ENCODE measurements around the gene ZBTB24.
"Not testable (repeated sequence)": the region's sequence is repeated elsewhere in the genome, so short reads cannot be mapped to it uniquely, and the experiment has no call there.

ZBTB24 gene

DNA sequence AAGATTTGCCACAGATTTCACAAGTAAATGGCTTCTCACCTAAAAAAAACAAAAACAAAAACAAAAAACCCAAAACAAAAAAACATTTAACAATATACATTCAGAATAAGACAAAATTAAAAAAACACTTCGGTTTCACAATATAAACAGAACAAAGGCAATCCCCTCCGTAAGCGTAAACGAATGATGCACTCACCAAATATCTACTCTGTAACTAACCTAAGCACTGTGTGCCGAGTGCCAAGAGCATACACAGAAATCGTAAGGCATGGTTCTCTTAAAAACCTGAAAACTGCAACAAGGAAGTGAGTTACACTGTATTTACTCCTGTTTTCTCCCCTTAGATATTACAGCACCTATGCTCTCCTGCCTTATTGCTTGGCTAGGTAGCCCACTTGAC, 15.3 kb downstream of the ZBTB24 start:
- no peak for DNase-seq

DNA sequence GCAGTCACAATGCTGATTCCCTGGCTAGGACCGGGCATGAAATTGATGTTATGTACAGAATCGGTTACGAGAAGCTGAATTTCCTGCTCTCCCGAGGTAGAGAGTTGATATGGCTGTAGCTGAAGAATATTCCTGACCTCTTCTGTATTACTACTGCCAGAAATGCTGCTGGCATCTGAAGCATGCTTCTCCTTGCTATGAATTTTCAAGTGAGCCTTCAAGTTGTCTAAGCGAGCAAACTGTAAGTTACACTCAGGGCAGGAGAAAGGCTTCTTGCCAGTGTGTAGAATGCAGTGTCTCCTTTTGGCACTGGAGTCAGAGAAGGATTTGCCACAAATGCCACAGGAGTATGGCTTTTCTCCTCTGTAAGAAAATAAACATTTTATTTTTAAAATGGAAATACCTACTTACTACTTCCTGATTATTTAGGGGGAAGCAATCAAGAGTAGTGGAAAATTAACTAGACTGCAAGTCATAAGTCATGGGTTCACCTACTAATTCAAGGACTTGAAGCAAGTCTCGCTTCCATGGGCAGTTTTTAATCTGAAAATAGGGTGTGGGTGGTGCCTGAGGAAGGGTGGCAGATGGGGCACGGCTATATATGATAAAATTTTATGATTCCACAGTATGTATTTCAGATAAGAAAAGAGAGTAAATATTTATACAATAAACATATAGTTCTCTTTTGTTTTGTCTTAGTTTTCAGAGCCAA, 16.7 kb downstream of the ZBTB24 start:
- no peak for DNase-seq

DNA sequence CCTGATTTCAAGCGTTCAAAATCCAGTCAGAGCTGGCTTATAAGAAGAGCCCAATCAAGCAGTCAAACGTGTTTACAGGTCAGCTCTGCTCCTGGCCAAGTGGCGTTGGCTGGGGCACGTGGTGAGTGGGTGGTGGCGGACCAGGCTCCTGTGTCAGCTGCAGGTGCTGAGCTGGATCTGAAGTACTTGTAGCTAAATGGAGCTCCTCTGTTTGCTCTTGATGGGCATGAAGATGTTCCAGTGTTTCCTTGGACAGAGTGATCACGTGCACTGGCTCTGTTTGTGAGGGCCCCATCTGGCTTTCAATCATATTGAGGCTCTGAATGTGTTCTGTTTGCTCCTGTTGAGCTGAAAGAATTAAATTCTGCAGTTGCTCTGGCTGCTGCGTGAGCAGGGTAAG, 17.2 kb downstream of the ZBTB24 start:
- no peak for DNase-seq

DNA sequence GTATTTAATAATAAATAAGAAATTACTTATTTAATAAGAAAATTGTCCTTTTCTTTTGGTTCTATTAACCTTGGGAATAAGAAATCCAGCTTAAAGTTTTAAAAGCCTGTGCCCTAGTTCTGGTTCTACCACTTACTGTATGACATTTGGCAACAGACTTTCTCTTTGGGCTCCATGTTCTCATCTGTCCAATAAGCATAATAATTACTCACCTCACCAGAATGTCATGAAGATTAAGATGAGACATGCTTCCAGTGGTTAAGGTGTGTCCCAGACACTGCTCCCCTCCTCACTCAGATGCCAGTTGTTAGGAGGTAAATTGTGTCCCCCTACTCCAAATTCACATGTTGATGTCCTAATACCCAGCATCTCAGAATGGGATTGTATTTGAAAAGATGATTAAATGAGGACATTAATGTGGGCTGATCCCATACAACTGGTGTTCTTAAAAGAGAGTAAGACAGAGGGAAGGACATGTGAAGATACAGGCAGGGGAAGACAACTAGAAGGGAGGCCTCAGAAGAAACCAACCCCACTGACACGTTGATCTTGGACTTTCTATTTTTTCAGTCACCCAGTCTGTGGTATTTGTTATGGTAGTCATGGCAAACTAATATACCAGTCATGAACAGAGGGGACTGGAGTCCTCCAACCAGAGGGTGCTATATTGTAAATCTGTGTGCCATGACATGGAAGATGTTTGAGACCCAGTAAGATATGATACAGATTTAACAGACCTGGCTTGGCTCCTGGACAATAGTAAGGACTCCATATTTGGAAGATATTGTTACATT, 21.1 kb downstream of the ZBTB24 start:
- DNase-seq: peak; percentile 23

DNA sequence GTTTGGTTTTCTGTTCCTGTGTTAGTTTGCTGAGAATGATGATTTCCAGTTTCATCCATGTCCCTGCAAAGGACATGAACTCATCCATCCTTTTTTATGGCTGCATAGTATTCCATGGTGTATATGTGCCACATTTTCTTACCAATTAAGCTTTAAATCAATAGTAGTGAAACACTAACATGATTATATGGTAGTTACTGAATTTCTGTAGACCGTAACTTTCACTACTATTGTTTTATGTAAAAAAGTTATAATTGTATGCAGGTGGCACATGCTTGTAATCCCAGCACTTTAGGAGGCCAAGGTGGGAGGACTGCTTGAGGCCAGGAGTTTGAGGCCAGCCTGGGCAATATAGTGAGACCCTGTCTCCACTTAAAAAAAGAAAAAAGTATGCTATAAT, 21.8 kb downstream of the ZBTB24 start:
- DNase-seq: not testable (repeated sequence)

DNA sequence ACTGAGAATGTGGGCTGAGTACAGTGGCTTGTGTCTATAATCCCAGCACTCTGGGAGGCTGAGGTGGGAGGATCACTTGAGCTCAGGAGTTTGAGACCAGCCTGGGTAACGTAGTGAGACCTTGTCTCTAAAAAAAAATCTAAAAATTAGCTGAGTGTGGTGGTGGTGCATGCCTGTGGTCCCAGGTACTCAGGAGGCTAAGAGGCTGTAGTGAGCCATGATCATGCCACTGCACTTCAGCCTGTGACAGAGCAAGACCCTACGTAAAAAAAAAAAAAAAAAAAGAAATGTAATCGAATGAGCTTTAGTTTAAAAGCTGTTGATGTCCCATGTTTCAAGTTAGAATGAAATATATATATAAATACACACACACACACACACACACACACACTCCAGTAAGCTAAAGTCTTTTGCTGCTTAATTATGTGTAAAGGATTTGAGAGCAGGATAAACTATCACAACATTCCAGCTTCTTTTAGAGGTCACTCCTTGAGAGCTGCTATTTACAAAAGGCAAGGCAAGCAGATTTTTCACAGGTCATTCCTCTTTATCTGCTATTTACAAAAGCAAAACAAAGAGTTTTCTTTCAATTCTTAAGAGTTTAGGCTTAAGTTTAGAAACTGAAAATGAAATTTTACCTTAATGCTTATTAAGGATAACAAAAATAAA, 22.7 kb downstream of the ZBTB24 start:
- DNase-seq: no peak

DNA sequence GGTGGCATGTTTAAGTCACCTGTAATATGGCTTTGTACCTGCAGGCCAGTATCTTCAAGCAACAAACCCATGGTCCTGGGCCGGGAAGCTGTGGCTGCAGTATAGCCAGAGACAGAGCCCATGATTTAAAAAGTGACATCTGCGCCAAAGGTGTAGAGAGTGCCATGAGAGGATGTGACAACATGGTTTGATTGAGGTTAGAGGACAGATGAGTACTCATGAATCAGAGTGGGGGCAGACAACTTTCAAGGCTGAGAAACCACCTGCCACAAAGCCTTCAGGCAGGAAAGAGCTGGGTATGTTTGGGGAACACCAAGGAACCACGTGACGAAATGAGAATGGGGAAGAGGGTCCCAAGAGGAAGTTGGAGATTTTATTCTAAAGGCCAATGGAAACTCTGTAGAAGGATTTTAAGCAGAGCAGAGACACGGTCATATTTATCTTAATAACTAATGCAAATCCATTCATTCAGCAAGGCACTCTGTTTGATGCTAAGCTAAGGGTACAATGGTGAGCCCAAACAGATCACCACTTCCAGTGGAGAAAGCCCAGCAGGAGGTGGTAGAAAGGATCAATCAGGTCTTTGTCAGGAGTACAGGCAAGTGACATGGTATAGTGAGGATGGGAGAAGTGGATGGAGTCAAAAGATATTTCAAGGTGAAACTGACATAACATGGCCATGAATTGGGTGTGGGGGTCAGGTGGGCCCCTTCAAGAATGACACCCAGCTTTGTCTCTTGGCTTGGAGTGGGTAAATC, 24.1 kb downstream of the ZBTB24 start:
- DNase-seq: peak; percentile 62

DNA sequence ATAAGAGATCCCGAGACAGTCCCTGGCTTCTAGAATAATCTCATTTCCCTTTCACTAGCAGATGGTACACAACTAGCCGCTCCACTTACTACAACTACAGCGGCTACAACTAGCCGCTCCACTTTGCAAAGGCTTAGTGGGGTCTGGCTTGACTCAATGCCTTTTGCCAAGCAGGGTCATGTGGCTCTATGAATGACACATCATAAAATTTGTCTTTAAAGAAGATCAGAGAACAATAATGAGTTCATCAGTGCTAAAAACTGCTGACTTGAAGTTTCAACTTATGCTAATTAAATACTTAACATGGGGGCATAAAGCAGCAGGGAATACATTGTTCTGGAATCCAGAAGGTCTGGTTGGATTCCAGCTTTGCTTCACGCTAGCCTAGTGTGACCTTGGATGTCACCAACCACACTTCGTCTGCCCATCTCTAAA, 25.4 kb downstream of the ZBTB24 start:
- no peak for DNase-seq

DNA sequence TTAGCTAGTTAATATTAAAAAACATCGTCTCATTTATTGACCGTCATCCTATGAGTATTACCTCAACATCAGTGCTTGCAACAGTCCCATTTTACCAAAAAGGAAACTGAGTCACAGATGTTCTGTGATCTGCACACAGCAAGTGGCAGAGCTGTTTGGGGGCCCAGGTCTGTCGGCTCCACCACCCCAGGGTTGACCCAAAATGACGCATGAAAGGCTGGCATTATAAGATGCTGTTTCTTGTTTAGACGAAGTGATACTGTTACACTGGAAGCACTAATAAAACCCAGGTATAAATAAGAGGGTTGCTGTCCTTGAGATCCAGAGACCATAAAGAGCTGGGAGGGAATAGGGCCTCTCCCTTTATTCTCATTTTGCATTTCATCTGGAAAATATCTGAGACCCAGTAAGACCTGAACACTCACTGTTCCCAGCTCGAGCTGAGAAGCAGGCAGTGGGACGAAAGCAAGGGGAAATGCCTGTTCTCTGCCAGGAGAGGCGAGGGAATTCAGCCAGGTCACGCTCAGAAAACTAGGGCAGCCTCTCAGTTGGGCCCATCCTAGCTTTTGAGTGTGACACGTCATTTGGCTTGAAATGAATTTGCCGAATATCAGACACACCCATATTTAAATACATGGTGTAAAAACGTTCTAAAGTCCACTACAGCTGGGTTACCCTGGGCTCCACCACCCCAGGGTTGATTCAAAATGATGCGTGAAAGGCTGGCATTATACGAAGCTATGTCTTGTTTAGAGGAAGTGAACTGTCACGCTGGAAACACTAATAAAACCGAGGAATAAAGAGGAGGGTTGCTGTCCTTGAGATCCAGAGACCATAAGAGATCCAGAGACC, 26.1 kb downstream of the ZBTB24 start:
- DNase-seq: no peak

DNA sequence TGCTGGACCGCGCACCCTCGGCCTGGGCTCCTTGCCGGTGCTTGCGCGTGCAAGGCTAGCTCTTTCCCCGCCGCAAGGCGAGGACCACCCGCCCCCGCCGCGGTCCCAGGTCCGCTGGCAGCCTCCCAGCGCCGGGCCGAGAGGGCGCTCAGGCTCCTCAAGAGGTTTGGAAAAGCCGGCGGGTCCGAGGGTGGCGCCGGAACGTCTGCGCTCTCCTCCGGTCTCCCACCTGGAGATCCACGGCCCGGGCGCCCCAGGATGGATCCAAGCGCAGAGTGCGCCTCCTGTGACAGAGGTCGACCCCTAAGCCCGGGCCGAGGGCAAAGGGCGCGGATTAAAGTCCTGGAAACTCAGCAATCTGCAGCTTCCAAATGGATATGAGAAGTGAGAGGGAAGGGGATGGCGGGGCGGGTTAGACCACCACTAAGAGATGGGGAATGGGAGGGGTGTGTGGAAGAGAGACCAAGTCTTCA, 26.9 kb downstream of the ZBTB24 start:
- no peak for DNase-seq

DNA sequence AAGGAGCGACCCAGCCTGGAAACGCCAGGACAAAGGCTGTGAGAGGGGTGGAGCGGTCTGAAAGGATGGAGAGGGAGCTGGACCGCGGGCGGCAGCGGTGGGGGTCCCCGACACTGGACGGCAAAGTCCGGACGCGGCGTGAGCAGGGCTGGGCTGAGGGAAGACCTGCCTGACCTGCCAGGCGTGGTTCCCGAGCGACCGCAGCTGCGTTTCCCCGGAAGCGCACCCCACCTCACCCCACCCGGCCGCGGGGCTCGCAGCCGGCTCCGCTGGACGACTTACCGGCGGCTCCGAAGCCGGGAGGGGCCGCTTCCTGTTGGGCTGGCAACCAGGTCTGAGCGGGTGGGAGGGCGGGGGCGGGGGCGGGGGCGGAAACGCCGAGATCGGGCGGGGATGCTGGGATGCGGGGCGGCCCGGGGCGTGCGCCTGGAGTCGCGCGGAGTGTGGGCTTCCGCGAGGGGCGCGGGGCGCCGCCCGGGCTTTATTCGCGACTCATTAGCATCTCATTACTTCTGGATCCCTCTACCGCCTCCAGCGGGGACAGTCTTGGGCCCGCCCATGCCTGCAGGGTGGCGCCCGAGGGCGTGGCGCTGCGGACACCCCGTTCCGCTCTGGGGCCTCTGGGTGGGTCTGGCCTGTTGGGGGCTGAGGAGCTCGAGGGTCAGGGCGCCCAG, 27.4 kb downstream of the ZBTB24 start, which contains the start of gene MICAL1:
TSS of gene MICAL1 (minus strand) at position 336 of the 674 bp plus-strand sequence. CDS start 1,576 bp downstream, outside the sequence.
- peak; percentile 81 for DNase-seq

DNA sequence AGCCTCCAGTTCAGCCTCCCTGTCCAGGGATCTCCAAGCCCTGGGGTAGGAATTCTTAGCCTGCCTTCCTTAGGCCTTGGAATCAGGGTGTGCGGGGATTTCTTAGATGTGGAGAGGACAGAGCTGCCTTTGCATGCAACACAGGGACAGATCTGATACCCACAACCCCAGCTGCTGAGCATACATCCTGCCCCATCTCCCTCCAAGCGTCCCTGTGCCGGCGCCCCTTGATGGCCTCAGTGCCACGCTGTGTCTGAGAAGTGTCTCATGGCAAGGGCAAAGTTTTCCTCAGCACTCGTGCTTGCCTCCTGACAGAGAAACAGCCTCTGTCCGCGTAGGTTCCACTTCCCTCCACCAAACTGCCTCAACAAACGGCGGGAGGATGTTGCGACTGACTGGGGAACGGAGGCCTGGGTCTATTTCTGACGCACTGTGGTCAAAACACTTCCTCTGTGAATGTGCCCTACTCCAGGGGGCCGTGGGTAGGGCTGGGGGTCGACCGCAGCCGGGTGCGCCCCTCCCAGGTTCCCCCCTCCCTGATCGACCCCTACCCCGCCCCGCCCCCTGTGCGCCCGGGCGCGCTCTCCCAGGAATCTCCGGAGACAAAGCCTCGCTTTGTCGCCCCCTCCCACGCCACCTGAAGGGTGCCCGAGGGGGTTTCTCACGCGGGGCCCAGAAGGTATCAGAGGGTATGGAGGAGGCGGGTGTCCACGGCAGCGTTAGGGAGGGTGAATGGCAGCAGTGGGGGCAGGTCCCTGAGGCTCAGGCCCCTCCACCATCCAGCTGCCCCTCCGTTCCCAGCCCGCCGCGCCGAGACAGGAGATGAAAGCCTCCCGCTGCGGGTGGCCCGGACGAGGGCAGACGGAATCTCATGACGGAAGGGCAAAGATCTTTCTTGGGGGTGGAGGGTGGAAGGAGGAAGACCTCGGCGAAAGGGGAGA, 28.3 kb downstream of the ZBTB24 start:
- peak; percentile 76 for DNase-seq

DNA sequence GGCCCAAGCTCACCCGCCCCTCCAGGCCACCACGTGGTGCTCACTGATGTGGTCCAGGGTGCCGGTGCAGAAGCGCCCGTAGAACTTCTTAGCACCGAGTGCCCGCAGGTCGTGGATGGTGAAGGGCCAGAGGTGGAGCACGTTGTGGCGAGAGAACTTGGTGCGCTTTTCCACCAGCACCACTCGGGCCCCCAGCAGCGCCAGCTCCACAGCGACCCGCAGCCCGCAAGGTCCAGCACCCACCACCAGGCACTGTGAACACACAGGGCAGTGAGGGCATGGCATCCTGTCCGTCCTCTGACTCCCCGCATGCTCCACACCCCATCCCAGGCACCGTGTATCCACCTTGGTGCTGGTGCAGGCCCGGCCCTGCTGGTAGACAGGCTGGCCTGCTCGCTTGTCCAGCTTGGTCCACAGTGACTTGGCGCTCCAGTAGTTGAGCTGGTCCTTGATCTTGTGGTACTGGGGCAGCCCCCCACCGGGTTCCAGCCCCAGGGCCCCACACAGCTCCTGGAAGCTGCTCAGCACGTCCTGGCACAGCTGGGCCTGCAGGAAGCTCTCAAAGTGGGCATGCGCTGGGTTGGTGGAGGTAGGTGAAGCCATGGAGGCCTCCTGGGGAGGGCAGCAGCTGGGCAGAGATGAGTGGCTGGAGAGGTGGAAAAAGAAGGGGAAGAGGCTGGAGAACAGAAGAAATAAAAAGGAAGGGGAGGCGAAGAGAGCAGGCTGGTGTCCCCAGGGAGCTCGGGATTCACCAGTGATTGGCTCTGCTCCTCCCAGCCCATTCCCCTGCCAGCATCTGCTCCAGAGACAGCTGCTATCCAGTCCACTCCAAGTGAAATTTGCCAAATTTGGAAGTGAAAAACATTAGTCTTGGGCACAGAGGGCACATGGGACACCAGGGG, 29.2 kb downstream of the ZBTB24 start:
- DNase-seq: no peak

DNA sequence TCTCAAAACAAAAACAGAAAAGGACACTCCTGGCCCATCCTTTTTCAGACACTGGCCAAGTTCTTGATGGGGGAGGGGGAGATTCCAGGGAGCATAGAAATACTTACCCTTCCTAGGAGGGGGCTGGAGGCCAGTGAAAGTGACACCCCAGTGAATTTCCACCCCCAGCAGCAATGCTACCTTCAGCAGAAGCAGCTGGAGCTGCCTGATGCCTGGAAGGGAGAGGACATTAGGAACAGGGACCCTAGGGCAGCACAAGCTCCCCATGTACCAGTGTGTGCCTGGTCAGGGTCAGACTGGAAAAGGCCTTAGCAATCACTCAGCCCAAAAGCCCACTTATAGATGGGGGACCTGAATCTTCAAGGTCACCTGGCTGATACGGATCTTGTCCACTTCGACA, 29.9 kb downstream of the ZBTB24 start:
- DNase-seq: no peak

DNA sequence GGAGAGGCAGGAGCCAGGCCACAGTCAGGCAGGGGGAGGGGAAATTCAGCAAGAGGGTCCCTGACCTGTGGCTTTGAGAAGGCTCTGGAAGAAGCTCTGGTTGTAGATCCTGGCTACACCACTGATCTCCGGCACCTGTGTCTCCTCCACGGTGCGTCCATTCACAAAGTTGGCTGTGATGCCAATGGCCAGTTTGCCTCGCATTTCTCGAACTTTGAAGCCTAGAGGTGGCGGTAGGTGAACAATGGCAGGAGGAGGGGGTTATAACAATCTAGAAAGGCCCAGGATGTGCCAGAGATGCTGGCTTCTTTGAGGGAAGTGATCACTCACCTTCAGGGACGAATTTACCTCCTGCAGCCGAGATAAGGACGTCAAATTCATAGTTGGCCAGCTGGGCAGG, 30.8 kb downstream of the ZBTB24 start:
- DNase-seq: no peak

DNA sequence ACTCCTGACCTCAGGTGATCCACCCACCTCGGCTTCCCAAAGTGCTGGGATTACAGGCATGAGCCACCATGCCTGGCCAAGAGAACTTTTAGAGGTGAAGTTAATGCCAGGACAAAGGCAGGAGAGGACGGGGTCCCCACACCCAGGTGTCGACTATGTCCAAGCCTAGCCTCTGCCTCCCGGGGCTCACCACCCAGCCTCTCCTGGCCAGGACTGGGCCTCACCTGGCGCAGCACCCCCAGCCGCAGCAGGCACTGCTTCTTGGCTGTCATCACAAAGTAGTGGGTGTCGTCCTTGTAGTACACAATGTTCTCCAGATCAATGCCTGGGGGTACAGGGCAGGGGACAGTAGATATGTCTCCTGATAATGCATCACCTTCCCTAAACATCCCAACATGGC, 31.6 kb downstream of the ZBTB24 start:
- no peak for DNase-seq

DNA sequence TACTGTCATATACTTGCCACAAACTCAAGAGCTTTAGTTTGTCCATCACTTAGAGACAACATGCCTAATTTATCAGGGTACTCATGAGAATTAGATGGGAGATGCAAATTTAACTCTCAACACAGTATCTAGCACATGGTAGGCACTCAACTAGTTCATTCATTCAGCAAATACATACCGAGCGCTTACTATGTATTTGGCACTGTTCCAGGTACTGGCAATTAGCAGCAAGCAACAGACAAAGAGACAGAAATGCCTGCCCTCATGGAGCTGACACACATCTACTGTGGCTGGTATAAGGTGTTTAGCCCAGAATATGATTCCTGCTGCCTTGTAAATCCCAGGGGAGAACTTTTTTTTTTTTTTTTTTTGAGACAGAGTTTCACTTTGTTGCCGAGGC, 32.2 kb downstream of the ZBTB24 start:
- DNase-seq: no peak

DNA sequence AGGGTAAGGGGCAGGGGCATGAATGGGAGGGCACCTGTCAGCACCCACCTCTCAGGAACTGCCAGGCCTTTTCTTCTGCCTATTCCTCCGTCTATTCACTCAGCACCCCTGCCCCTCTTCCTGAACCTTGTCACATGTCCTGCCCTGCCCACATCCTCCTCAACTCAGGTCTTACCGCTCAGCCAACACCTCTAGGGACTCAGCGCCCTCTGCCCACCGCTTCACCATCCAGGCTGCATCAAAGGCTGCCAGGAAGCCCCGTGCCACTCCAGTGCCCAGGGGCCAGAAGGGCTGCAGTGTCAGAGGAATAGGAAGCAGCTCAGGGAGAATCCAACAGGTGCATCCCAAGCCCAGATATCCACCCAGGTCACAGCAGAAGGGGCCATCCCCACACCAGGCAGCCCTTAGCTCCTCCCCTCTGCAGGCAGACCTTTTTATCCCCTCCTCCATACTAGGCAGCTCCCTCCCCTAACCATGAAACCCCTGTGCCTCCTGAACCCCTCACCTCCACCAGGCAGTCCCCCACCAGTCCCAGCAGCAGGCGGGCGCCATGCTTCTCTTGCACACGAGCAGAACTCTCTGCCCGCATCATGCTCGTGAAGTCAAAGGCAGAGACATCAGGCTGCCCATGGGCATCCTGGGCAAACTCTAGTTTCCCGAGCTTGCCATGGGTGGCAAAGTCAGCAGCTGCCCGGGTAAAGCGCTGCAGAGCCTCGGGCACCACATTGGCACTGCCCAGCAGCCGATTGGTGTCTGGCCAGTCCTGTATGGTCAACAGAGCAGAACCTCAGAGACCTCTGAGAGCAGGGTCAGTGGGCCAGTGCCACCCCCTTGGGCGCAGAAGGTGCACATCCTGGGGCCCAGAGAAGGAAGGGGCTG, 33.0 kb downstream of the ZBTB24 start:
- DNase-seq: peak; percentile 50

All from CD4-positive, alpha-beta T cell treated with Interleukin-10 for 1 hour (primary cell).